H1 (cell line): ENCODE measurements around the gene FAM234A. TPM values are rescaled to one million over a fixed set of nuclear protein-coding genes. Genes with fewer than 3 reads are reported as not detected.
A peak's percentile ranks its signal among the peaks of the same experiment; 100 is the strongest.
"Not testable (repeated sequence)": the region's sequence is repeated elsewhere in the genome, so short reads cannot be mapped to it uniquely, and the experiment has no call there.

Source experiments
- CTCF ChIA-PET: fragments of 300-600 bp; sonication (Branson Sonifier 250); formaldehyde crosslinking; loops from one replicate; lab custom pipeline; 2021; ENCODE audit not compliant: partially characterized antibody; lab: Charles Lee
- POLR2A ChIA-PET: fragments of 300-600 bp; sonication (Branson Sonifier 250); formaldehyde crosslinking; loops from one replicate; lab custom pipeline; 2021; ENCODE audit warnings: inconsistent platforms; ENCODE audit not compliant: partially characterized antibody; lab: Charles Lee
- DNase-seq, 2 experiments: peaks; one replicate each; pipeline versions ENCODE4 v3.0.0 to v3.0.0-alpha.2; 2010 to 2022; ENCODE audit warnings: low spot score in 2 of 2, low read depth in 1 of 2, mixed read lengths in 1 of 2
- FAIRE-seq: peaks from 2 replicates; lab custom pipeline; 2011; peaks lifted over from hg19 to GRCh38; lab: Jason Lieb, UNC
- H2AFZ ChIP-seq: 2 replicates; pipeline ENCODE4 v1.8.1; 2012; ENCODE audit warnings: low read length, inconsistent platforms
- H2AK5ac ChIP-seq: 2 replicates; pipeline ENCODE4 v1.6.1; 2013; ENCODE audit warnings: low read depth, low read length
- H2BK120ac ChIP-seq: replicated peaks from 2 replicates; pipeline ENCODE3; 2013; ENCODE audit warnings: low read depth, low read length, inconsistent platforms
- H2BK12ac ChIP-seq: 2 replicates; pipeline ENCODE4 v1.6.1; 2013; ENCODE audit warnings: low read depth, low read length
- H2BK15ac ChIP-seq: 2 replicates; pipeline ENCODE4 v1.6.1; 2013; ENCODE audit warnings: low read length
- H2BK20ac ChIP-seq: 2 replicates; pipeline ENCODE4 v1.6.1; 2013; ENCODE audit warnings: low read length
- H2BK5ac ChIP-seq: 2 replicates; pipeline ENCODE4 v1.6.1; 2013; ENCODE audit warnings: low read depth, low read length
- H3K14ac ChIP-seq: 2 replicates; pipeline ENCODE4 v1.6.1; 2013; ENCODE audit warnings: inconsistent platforms; ENCODE audit not compliant: insufficient read length
- H3K18ac ChIP-seq: 2 replicates; pipeline ENCODE4 v1.6.1; 2013; ENCODE audit warnings: low read length; ENCODE audit errors: extremely low read depth
- H3K23ac ChIP-seq: 2 replicates; pipeline ENCODE4 v1.6.1; 2013; ENCODE audit warnings: inconsistent platforms; ENCODE audit not compliant: insufficient read length
- H3K23me2 ChIP-seq: 2 replicates; pipeline ENCODE4 v1.6.1; 2013; ENCODE audit warnings: low read depth, low read length
- H3K27ac ChIP-seq: 2 replicates; pipeline ENCODE4 v1.6.1; 2011; ENCODE audit warnings: low read depth, low read length, inconsistent platforms
- H3K27me3 ChIP-seq, 4 experiments: replicated peaks in 1 of 4; 1 replicate in 1 of 4; 2 replicates in 3 of 4; pipeline versions ENCODE4 v1.6.1 to v1.8.1; 2011 to 2013; ENCODE audit warnings: low read length in 3 of 4, mild to moderate bottlenecking in 3 of 4, inconsistent platforms in 2 of 4, mixed read lengths in 2 of 4, moderate library complexity in 1 of 4; ENCODE audit not compliant: control insufficient read depth in 3 of 4, insufficient read depth in 3 of 4; ENCODE audit errors: extremely low read depth in 1 of 4
- H3K36me3 ChIP-seq, 4 experiments: 2 replicates each; pipeline versions ENCODE4 v1.6.1 to v1.8.1; 2011 to 2013; ENCODE audit warnings: mild to moderate bottlenecking in 4 of 4, low read length in 3 of 4, moderate library complexity in 2 of 4, control low read depth in 1 of 4, inconsistent platforms in 1 of 4; ENCODE audit not compliant: insufficient read depth in 4 of 4, control insufficient read depth in 2 of 4
- H3K4ac ChIP-seq: replicated peaks from 2 replicates; pipeline ENCODE3; 2013; ENCODE audit warnings: low read length, low read depth, mixed read lengths, inconsistent platforms; ENCODE audit not compliant: insufficient read length
- H3K4me1 ChIP-seq, 4 experiments: replicated peaks in 1 of 4; 1 replicate in 1 of 4; 2 replicates in 3 of 4; pipeline versions ENCODE4 v1.6.1 to v1.8.1; 2011 to 2013; ENCODE audit warnings: low read length in 3 of 4, inconsistent platforms in 2 of 4, mixed read lengths in 1 of 4; ENCODE audit not compliant: insufficient read depth in 4 of 4, control insufficient read depth in 3 of 4
- H3K4me2 ChIP-seq, 2 experiments: 2 replicates each; pipeline versions ENCODE4 v1.6.1 to v1.8.1; 2011 to 2013; ENCODE audit warnings: low read depth in 2 of 2, low read length in 2 of 2, control low read depth in 1 of 2, inconsistent platforms in 1 of 2, mild to moderate bottlenecking in 1 of 2; ENCODE audit not compliant: insufficient read depth in 1 of 2
- H3K4me3 ChIP-seq, 4 experiments: fragments of 200-600, 300-600 bp in 1 of 4; sonication (generic), shearing (Covaris generic), sonication (Bioruptor Twin) in 1 of 4; 2 replicates each; pipeline versions ENCODE4 v1.5.1 to v1.8.1; 2011 to 2016; ENCODE audit warnings: low read length in 4 of 4, low read depth in 3 of 4, control low read depth in 2 of 4, inconsistent platforms in 2 of 4, mild to moderate bottlenecking in 2 of 4, mixed read lengths in 1 of 4, moderate library complexity in 1 of 4; ENCODE audit not compliant: insufficient read depth in 2 of 4; ENCODE audit errors: extremely low read depth in 1 of 4
- H3K56ac ChIP-seq: replicated peaks from 2 replicates; pipeline ENCODE3; 2013; ENCODE audit warnings: low read depth, mild to moderate bottlenecking, mixed read lengths, low read length, inconsistent platforms; ENCODE audit not compliant: insufficient read length
- H3K79me1 ChIP-seq: 2 replicates; pipeline ENCODE4 v1.6.1; 2013; ENCODE audit warnings: low read depth, low read length, control low read depth
- H3K79me2 ChIP-seq, 2 experiments: 2 replicates each; pipeline versions ENCODE4 v1.6.1 to v1.8.1; 2012 to 2013; ENCODE audit warnings: low read length in 2 of 2, mild to moderate bottlenecking in 2 of 2, inconsistent platforms in 1 of 2; ENCODE audit not compliant: insufficient read depth in 2 of 2, control insufficient read depth in 1 of 2
- H3K9ac ChIP-seq, 4 experiments: replicated peaks in 1 of 4; 1 replicate in 1 of 4; 2 replicates in 3 of 4; pipeline versions ENCODE4 v1.6.1 to v1.8.1; 2011 to 2013; ENCODE audit warnings: low read depth in 3 of 4, low read length in 3 of 4, control low read depth in 2 of 4, mild to moderate bottlenecking in 2 of 4, moderate library complexity in 2 of 4, inconsistent platforms in 1 of 4; ENCODE audit errors: extremely low read depth in 1 of 4
- H3K9me3 ChIP-seq, 2 experiments: 2 replicates each; pipeline versions ENCODE4 v1.6.1 to v1.8.1; 2012 to 2013; ENCODE audit warnings: mild to moderate bottlenecking in 2 of 2, moderate library complexity in 2 of 2, control low read depth in 1 of 2, inconsistent platforms in 1 of 2, low read depth in 1 of 2, low read length in 1 of 2, mixed read lengths in 1 of 2; ENCODE audit not compliant: insufficient read depth in 2 of 2
- H4K20me1 ChIP-seq, 2 experiments: replicated peaks in 1 of 2; 2 replicates each; pipeline versions ENCODE3 to v1.8.1; 2011 to 2013; ENCODE audit warnings: inconsistent platforms in 2 of 2, low read length in 2 of 2, mild to moderate bottlenecking in 1 of 2; ENCODE audit not compliant: insufficient read depth in 2 of 2, control insufficient read depth in 1 of 2
- H4K5ac ChIP-seq: 2 replicates; pipeline ENCODE4 v1.6.1; 2013; ENCODE audit warnings: low read length, low read depth, mixed read lengths, inconsistent platforms; ENCODE audit not compliant: insufficient read length
- H4K8ac ChIP-seq: 2 replicates; pipeline ENCODE4 v1.8.0; 2013; ENCODE audit warnings: mild to moderate bottlenecking, moderate library complexity, low read length, inconsistent platforms; ENCODE audit not compliant: insufficient read depth; ENCODE audit errors: extremely low read depth
- H4K91ac ChIP-seq: replicated peaks from 2 replicates; pipeline ENCODE3; 2013; ENCODE audit warnings: low read length, mixed read lengths, inconsistent platforms; ENCODE audit not compliant: insufficient read length
- WGBS, 2 experiments: shearing (Covaris generic) in 1 of 2; methylation state at CpG; one replicate each; pipeline versions ENCODE4 v1.1.6 to v1.1.7; 2013 to 2015; ENCODE audit warnings: low lambda C conversion rate in 2 of 2, mixed read lengths in 2 of 2, inconsistent platforms in 1 of 2, low coverage in 1 of 2, missing lambda C conversion rate in 1 of 2; ENCODE audit not compliant: insufficient replicate concordance in 2 of 2, insufficient coverage in 1 of 2, insufficient read length in 1 of 2; ENCODE audit errors: extremely low coverage in 1 of 2, missing lambda C conversion rate in 1 of 2; 5-methylcytosine and 5-hydroxymethylcytosine counted together
- polyA plus RNA-seq, 7 experiments: library from polyadenylated mRNA; depleted of rRNA in 3 of 7; stranded (reverse) in 5 of 7; unstranded in 2 of 7; fragments of >200 nt in 5 of 7; fragments of 200-250 nt in 2 of 7; gene quantifications; 1 replicate in 5 of 7; 2 replicates in 1 of 7; 4 replicates in 1 of 7; pipeline versions ENCODE4 v1.2.1 to v1.2.3, GENCODE V29; 2011 to 2013; ENCODE audit warnings: missing spikeins in 2 of 7, mixed read lengths in 2 of 7
- total RNA-seq: library from RNA; stranded (reverse); fragmentation: NEBNext Ultra II Directional; extraction: Animal tissue kit (Norgen Biotek cat#: 25700); gene quantifications from 2 replicates; pipeline ENCODE4 v1.2.1, GENCODE V29; 2021

Gene FAM234A
- total and polyA plus RNA-seq, 2 of the 8 experiments (the other 6 are each of a cell fraction or from before 2014, with no cell fraction given) = 80.6 to 104 TPM

DNA sequence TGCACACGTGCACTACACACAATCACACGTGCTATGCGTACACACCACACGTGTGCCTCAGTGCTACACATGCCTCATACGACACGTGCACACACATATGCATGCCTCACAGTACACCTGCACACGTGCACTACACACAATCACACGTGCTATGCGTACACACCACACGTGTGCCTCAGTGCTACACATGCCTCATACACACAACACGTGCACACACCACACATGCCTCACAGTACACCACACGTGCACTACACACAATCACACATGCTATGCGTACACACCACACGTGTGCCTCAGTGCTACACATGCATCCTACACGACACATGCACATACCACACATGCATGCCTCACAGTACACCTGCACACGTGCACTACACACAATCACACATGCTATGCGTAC, 32.9 kb downstream of the FAM234A start:
- H2BK20ac ChIP-seq, FAIRE-seq, CTCF ChIA-PET, H3K4ac ChIP-seq, H3K23me2 ChIP-seq, H2BK15ac ChIP-seq, H3K4me3 ChIP-seq, DNase-seq, H3K36me3 ChIP-seq, H3K23ac ChIP-seq, H4K20me1 ChIP-seq, H3K27me3 ChIP-seq, H3K4me1 ChIP-seq, H3K79me1 ChIP-seq, H2AFZ ChIP-seq, H4K91ac ChIP-seq, H3K14ac ChIP-seq, H2BK120ac ChIP-seq, H3K18ac ChIP-seq, H3K4me2 ChIP-seq, H4K5ac ChIP-seq, H3K27ac ChIP-seq, H4K8ac ChIP-seq, H3K79me2 ChIP-seq, H3K56ac ChIP-seq, H3K9ac ChIP-seq, H3K9me3 ChIP-seq: not testable (repeated sequence)
- Histone ChIP-seq H2BK12ac (0 out of 2 replicates have a peak overlapping the region, but pooled peaks have one; percentile 50), H2BK5ac (peak overlapping the region; percentile 3; the same call in 1 of the 2 replicates), H2AK5ac (peak overlapping the region; percentile 79; the same call in 1 of the 2 replicates)
- POLR2A ChIA-PET = interaction anchor here (1.0 to 2.4 kb wide), 2 partner anchors 16 to 40 kb away, joined by 3 to 13 read pairs; partner anchors contain the start of gene PDIA2
- 89% methylated on average over 17 of the region's 17 CpGs; no CpG with 5 or more reads in 1 of the 2 experiments for WGBS, 2 experiments
